ENCODE data around the gene PSMC1. TPM values are rescaled to one million over a fixed set of nuclear protein-coding genes. Genes with fewer than 3 reads are reported as not detected.
"Not testable (repeated sequence)": the region's sequence is repeated elsewhere in the genome, so short reads cannot be mapped to it uniquely, and the experiment has no call there.

The PSMC1 gene
- total and polyA plus RNA-seq, 8 donors: 24.4 to 71.4 (median 37.2) TPM

GRCh38 chr14:90239139-90239538 is 17.2 kb upstream of the PSMC1 start:
- Histone ChIP-seq H3K4me3 (no peak overlapping the region), H3K4me1 (no peaks in the 10 kb centered on the region), H3K27me3 (no peaks in the 10 kb centered on the region), H3K9me3 (no peaks in the 10 kb centered on the region), H3K36me3 (no peaks in the 10 kb centered on the region), H3K27ac (no peak overlapping the region)
- no peak for DNase-seq
- 67 to 79% methylated on average over 3 of the region's 3 CpGs for WGBS, 2 donors
- ATAC-seq: no peak
- FAIRE-seq: no peak
- TF ChIP-seq CTCF (IDR thresholded peaks at IDR 0.05): no peak
- intact Hi-C loops (cut with DNase I): loop anchor here in 2 of 3 donors (10.0 kb wide), 1 partner anchor 264 kb away; no protein-coding TSS in a partner anchor

GRCh38 chr14:90242444-90242843 is 13.9 kb upstream of the PSMC1 start:
- Histone ChIP-seq H3K4me3 (no peak overlapping the region), H3K36me3 (no peaks in the 10 kb centered on the region), H3K27me3 (no peaks in the 10 kb centered on the region), H3K9me3 (no peaks in the 10 kb centered on the region), H3K4me1 (no peaks in the 10 kb centered on the region), H3K27ac (no peak overlapping the region)
- ATAC-seq (no peak), FAIRE-seq (no peak), DNase-seq (no peak)
- no peak for TF ChIP-seq CTCF (IDR thresholded peaks at IDR 0.05)
- intact Hi-C loops (cut with DNase I): no loop called here

GRCh38 chr14:90246936-90247335 is 9.4 kb upstream of the PSMC1 start:
- ATAC-seq (no peak), FAIRE-seq (no peak), DNase-seq (no peak)
- Histone ChIP-seq H3K27ac (no peak overlapping the region), H3K4me3 (no peak overlapping the region), H3K4me1 (no peaks in the 10 kb centered on the region), H3K36me3 (no peaks in the 10 kb centered on the region), H3K9me3 (no peaks in the 10 kb centered on the region), H3K27me3 (peaks cover 0 to 4% (median 0%) of the 10 kb centered on the region in 4 donors)
- 70 to 83% methylated on average over 4 of the region's 4 CpGs for WGBS, 2 donors
- no peak for TF ChIP-seq CTCF (IDR thresholded peaks at IDR 0.05)
- intact Hi-C loops (cut with DNase I): no loop called here

GRCh38 chr14:90247441-90247840 is 8.9 kb upstream of the PSMC1 start:
- intact Hi-C loops (cut with DNase I); H3K9me3 ChIP-seq; ATAC-seq; H3K27ac ChIP-seq; H3K4me1 ChIP-seq; H3K27me3 ChIP-seq; H3K4me3 ChIP-seq; DNase-seq; H3K36me3 ChIP-seq; FAIRE-seq: not testable (repeated sequence)
- WGBS, 2 donors: 65 to 83% methylated on average over 10 of the region's 10 CpGs

- no peak for DNase-seq
- TF ChIP-seq CTCF (IDR thresholded peaks at IDR 0.05): no peak
- peaks cover 0 to 6% (median 0%) of the 10 kb centered on the region in 4 donors for H3K27me3 ChIP-seq
- H3K4me3 ChIP-seq: no peak overlapping the region
- no peaks in the 10 kb centered on the region for H3K36me3 ChIP-seq
- ATAC-seq: no peak
- H3K27ac ChIP-seq: no peak overlapping the region
- no peak for FAIRE-seq
- no peaks in the 10 kb centered on the region for H3K9me3 ChIP-seq
- WGBS, 2 donors: 73 to 94% methylated on average over 2 of the region's 2 CpGs
- intact Hi-C loops (cut with DNase I): no loop called here
- no peaks in the 10 kb centered on the region for H3K4me1 ChIP-seq
Observed at GRCh38 chr14:90248594-90248993, 7.8 kb upstream of the PSMC1 start.
